Peyer's patch (tissue), 4 donors: Measurements from ENCODE around the gene TTYH2. TPM values are rescaled to one million over a fixed set of nuclear protein-coding genes. Genes with fewer than 3 reads are reported as not detected.

Experiments used
- DNase-seq, 3 donors: peaks; one replicate each; pipeline ENCODE4 v3.0.0-alpha.2; 2017 to 2019
- H3K27ac ChIP-seq, 4 donors: fragments of 200-600 bp; sonication (generic); one replicate each; pipeline ENCODE4 v1.5.1; 2016 to 2019
- H3K27me3 ChIP-seq, 2 donors: fragments of 200-600 bp; sonication (generic); one replicate each; pipeline ENCODE4 v1.5.1; 2019
- H3K36me3 ChIP-seq, 3 donors: fragments of 200-600 bp; sonication (generic); one replicate each; pipeline ENCODE4 v1.5.1; 2016 to 2019
- H3K4me1 ChIP-seq, 4 donors: fragments of 200-600 bp; sonication (generic); one replicate each; pipeline ENCODE4 v1.5.1; 2016 to 2019
- H3K4me3 ChIP-seq, 4 donors: fragments of 200-600 bp; sonication (generic); 1 replicate in 3 of 4; 2 replicates in 1 of 4; pipeline ENCODE4 v1.5.1; 2016 to 2019; ENCODE audit warnings: mild to moderate bottlenecking in 1 of 4
- H3K9me3 ChIP-seq, 4 donors: fragments of 200-600 bp; sonication (generic); one replicate each; pipeline ENCODE4 v1.5.1; 2016 to 2019; ENCODE audit warnings: mild to moderate bottlenecking in 1 of 4
- CTCF ChIP-seq, 6 experiments: fragments of 450-650 bp in 4 of 6; fragments of 200-600 bp in 2 of 6; sonication (generic) in 1 of 6; IDR thresholded peaks; one replicate each; pipeline ENCODE4 v1.5.1; 2017 to 2019; ENCODE audit warnings: antibody characterized with exemption in 6 of 6, mild to moderate bottlenecking in 3 of 6, moderate library complexity in 1 of 6
- POLR2A ChIP-seq, 2 donors: fragments of 450-650 bp; IDR thresholded peaks; one replicate each; pipeline ENCODE4 v1.5.1; 2017; ENCODE audit warnings: antibody characterized with exemption in 2 of 2, mild to moderate bottlenecking in 2 of 2, moderate library complexity in 2 of 2
- total RNA-seq, 4 donors: library from RNA; depleted of rRNA; stranded (reverse); fragments of >200 nt; gene quantifications; one replicate each; pipeline ENCODE4 v1.1.0, GENCODE V29; 2016

The TTYH2 gene
- total RNA-seq, 4 donors from 2014 or later = 1.2 to 24.8 (median 3.1) TPM

- Histone ChIP-seq H3K9me3 (no peaks in the 10 kb centered on the region), H3K4me1 (no peaks in the 10 kb centered on the region), H3K27ac (no peak overlapping the region), H3K27me3 (no peaks in the 10 kb centered on the region), H3K36me3 (no peaks in the 10 kb centered on the region), H3K4me3 (no peak overlapping the region)
- TF ChIP-seq POLR2A (IDR thresholded peaks at IDR 0.05) (no peak), CTCF (IDR thresholded peaks at IDR 0.05) (no peak)
- no peak for DNase-seq
These were observed 31.9 kb downstream of the TTYH2 start for GRCh38 chr17:74245145-74245831.

GRCh38 chr17:74245871-74246270 lies 32.5 kb downstream of the TTYH2 start:
- Histone ChIP-seq H3K4me3 (no peak overlapping the region), H3K9me3 (no peaks in the 10 kb centered on the region), H3K4me1 (no peaks in the 10 kb centered on the region), H3K27me3 (no peaks in the 10 kb centered on the region), H3K36me3 (no peaks in the 10 kb centered on the region), H3K27ac (no peak overlapping the region)
- DNase-seq = no peak
- TF ChIP-seq CTCF (IDR thresholded peaks at IDR 0.05) (no peak), POLR2A (IDR thresholded peaks at IDR 0.05) (no peak)

- Histone ChIP-seq H3K27ac (no peak overlapping the region), H3K9me3 (no peaks in the 10 kb centered on the region), H3K27me3 (no peaks in the 10 kb centered on the region), H3K36me3 (no peaks in the 10 kb centered on the region), H3K4me3 (no peak overlapping the region), H3K4me1 (no peaks in the 10 kb centered on the region)
- no peak for DNase-seq
- TF ChIP-seq CTCF (IDR thresholded peaks at IDR 0.05) = no peak
- no peak for TF ChIP-seq POLR2A (IDR thresholded peaks at IDR 0.05)
These were observed 36.4 kb downstream of the TTYH2 start for GRCh38 chr17:74249590-74250270.

- Histone ChIP-seq H3K27ac (no peak overlapping the region), H3K4me3 (no peak overlapping the region), H3K4me1 (no peaks in the 10 kb centered on the region), H3K36me3 (no peaks in the 10 kb centered on the region), H3K27me3 (no peaks in the 10 kb centered on the region), H3K9me3 (no peaks in the 10 kb centered on the region)
- TF ChIP-seq POLR2A (IDR thresholded peaks at IDR 0.05) (no peak), CTCF (IDR thresholded peaks at IDR 0.05) (no peak)
- no peak for DNase-seq
These were observed 37.1 kb downstream of the TTYH2 start for GRCh38 chr17:74250324-74250995.

GRCh38 chr17:74251051-74251450 lies 37.7 kb downstream of the TTYH2 start:
- H3K36me3 ChIP-seq = no peaks in the 10 kb centered on the region
- no peaks in the 10 kb centered on the region for H3K4me1 ChIP-seq
- H3K9me3 ChIP-seq = no peaks in the 10 kb centered on the region
- no peak for DNase-seq
- no peak overlapping the region for H3K27ac ChIP-seq
- H3K4me3 ChIP-seq = no peak overlapping the region
- H3K27me3 ChIP-seq = no peaks in the 10 kb centered on the region
- TF ChIP-seq POLR2A (IDR thresholded peaks at IDR 0.05) = no peak
- TF ChIP-seq CTCF (IDR thresholded peaks at IDR 0.05) = no peak
